ENCODE data around the gene C20orf202. TPM values are rescaled to one million over a fixed set of nuclear protein-coding genes. Genes with fewer than 3 reads are reported as not detected.
"Not testable (repeated sequence)": the region's sequence is repeated elsewhere in the genome, so short reads cannot be mapped to it uniquely, and the experiment has no call there.

The C20orf202 gene
- polyA plus RNA-seq, 10 donors = 0.27 to 0.86 (median 0.49) TPM

GRCh38 chr20:1247689-1248088 is 44.4 kb downstream of the C20orf202 start:
- DNase-seq = no peak

- not testable (repeated sequence) for DNase-seq
Measured at GRCh38 chr20:1250282-1250681, 47.0 kb downstream of the C20orf202 start.

GRCh38 chr20:1252416-1252815 is 49.2 kb downstream of the C20orf202 start:
- no peak for DNase-seq

GRCh38 chr20:1254254-1254653 is 51.0 kb downstream of the C20orf202 start:
- DNase-seq = peak in 1 of 3 donors; percentile 75

GRCh38 chr20:1255675-1256074 is 52.4 kb downstream of the C20orf202 start:
- DNase-seq = no peak

Other genes with a start within 250 kb of the C20orf202 start
- gene RSPO4, start 201.1 kb upstream of the C20orf202 start, polyA plus RNA-seq (ENCODE audit: insufficient read length in 10 of 10) = under 1 TPM in 8 of 10 donors, not detected in 2; 0.11 to 0.95 (median 0.21) TPM
- 100 to 1,000 TPM in 5 of 10 donors, 10 to 100 TPM in 5; 78.2 to 123 (median 98.1) TPM for gene PSMF1, start 84.9 kb upstream of the C20orf202 start, polyA plus RNA-seq (ENCODE audit: insufficient read length in 10 of 10)
- gene TMEM74B, start 18.5 kb upstream of the C20orf202 start, polyA plus RNA-seq (ENCODE audit: insufficient read length in 10 of 10) = 1 to 10 TPM; 2.0 to 5.0 (median 3.3) TPM
- under 1 TPM in 3 of 10 donors, not detected in 7; 0.10 to 0.13 (median 0.11) TPM for gene RAD21L1, start 22.6 kb downstream of the C20orf202 start, polyA plus RNA-seq (ENCODE audit: insufficient read length in 10 of 10)
- 1 to 10 TPM; 4.5 to 9.6 (median 5.6) TPM for gene SNPH, start 62.8 kb downstream of the C20orf202 start, polyA plus RNA-seq (ENCODE audit: insufficient read length in 10 of 10)
- gene SDCBP2, start 125.7 kb downstream of the C20orf202 start, polyA plus RNA-seq (ENCODE audit: insufficient read length in 10 of 10) = 1 to 10 TPM in 9 of 10 donors, under 1 TPM in 1; 0.83 to 2.7 (median 1.8) TPM
- 100 to 1,000 TPM; 250 to 317 (median 277) TPM for gene FKBP1A, start 189.6 kb downstream of the C20orf202 start, polyA plus RNA-seq (ENCODE audit: insufficient read length in 10 of 10)

All from muscle of back (tissue), 11 donors.